GM21825 (cell line): Measurements from ENCODE around the gene FMR1.

Experiments
- ATAC-seq: cut with Tn5 transposase; IDR thresholded peaks from one replicate; pipeline ENCODE4 v1.9.1; 2021; ENCODE audit warnings: mild to moderate bottlenecking, moderate library complexity; ENCODE audit not compliant: unreplicated experiment

FMR1 gene

DNA sequence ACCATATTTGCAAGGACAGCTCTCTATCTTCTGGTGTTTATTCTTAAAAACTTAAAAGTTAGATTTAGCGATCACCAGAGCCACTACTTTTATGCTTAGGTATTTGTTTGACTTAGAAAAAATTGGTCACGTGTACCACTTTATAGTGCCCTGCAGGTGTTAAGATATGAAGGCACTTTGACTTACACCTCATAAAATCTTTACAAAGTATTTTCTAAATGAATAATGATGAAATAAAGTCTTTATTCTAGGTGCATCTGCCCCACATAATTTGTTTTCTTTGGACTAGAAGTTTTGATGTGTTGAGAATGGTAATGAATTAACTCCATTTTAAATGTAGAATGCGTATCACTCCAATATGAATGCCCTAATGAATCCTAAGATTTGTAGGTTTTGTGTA, 2.9 kb downstream of the FMR1 start:
- no peak for ATAC-seq

GRCh38 chrX:147916375-147916968, 4.8 kb downstream of the FMR1 start:
- ATAC-seq, result no peak

- peak; percentile 83 for ATAC-seq
Measured at GRCh38 chrX:147917700-147918695, 6.3 kb downstream of the FMR1 start.

DNA sequence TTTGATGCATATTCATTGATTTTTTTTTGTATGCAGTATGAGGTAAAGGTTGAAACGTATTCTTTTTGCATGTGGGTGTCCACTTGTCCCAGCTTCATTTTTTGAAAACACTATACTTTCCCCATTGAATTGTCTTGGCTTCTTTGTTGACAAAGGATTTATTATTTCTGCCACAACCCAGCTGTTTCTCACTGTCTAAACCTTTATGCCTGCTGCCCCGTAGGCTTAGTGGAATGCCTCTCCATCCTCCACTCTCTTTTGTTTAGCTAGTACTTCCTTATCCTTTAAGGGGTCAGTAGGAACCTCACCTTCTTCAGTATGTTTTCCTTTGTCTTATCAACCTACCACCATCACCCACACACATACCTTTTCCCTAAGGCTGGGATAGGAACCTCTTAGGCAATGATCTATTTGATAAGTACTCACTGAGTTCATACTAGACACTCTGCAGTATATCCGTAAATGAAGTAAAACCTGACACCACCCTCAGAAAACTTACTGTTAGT, 8.5 kb downstream of the FMR1 start:
- no peak for ATAC-seq

- no peak for ATAC-seq
Measured at GRCh38 chrX:147923605-147924004, 11.9 kb downstream of the FMR1 start.

DNA sequence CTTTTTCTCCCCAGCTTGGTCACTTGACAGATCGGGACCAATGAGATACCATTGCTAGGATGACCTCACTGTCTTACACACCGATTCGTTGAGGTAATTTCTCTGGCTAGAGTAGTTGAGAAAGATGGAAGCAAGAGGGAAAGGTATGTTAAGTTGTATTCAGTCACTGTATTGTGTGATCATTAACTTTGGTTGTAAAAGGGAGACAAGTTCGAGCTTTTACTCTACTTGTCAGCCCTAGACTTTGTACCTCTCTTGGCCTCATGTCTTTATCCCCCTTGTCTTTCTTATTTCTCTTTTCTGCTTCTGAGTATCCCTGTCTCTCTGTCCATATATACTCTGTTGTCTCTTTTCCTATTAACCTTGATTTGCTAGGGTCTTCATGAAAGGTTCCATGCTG, 15.5 kb downstream of the FMR1 start:
- no peak for ATAC-seq

DNA sequence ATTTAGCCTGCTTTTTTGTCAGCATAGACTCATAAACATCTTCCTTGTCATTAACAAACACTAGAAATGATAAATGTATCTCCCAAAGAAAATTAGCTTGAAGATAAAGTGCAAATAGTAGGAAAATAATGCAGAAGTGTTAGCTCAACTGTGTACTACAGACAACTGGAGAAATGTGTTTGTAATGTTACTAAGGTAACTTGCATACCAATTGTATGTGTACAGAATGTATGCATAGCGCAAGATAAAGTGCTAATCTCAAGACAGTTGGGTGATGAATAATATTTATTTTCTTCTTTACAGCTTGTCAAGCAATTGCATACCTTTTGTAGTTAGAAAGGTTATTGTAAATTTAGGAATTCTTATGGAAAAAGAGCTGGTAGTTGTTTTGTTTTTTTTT, 22.1 kb downstream of the FMR1 start:
- no peak for ATAC-seq

DNA sequence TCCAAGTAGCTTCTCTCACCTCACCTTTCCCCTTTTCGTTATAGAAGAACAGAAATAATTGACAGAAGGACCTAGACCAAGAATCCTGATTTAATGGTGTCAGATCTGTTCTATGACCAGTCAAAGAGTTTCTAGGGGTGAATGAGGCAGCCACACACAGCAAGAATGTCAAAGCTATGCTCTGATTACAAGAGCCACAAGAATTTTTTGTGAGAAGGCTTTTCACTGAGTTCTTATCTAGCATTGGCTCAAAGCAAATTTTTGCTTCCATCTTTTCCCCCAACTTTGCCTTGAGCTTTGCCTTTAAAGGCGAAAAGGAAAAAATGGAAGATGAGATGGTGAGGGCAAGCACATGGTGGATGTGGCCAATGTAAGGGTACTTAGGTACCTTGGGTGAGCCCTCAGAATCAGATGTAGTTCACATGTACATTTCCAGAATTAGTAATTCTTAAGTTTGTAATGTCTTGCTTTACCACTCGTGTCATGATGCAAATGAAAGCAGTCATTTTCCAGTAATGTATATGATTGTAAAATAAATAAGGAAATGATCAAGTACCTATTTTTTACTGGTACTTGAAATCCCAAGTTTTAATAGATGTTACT, 23.5 kb downstream of the FMR1 start:
- ATAC-seq, result no peak

DNA sequence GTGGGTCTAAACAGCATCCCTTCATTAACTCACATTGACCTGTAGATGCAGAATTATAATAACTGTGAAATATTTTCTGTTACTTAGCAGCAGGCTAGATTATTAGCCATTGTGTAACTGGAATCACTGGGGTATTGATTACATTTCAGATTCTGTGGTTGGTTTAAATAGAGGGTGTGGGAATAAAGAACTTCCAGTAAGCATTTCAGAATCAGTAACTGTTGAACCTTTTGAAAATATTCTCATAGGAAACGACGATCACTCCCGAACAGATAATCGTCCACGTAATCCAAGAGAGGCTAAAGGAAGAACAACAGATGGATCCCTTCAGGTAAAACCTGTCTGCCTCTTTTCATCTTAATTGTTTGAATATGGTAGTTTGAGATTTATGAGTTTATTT, 33.6 kb downstream of the FMR1 start:
- ATAC-seq, result no peak

GRCh38 chrX:147948531-147948930, 36.8 kb downstream of the FMR1 start:
- no peak for ATAC-seq

- ATAC-seq, result no peak
Measured at GRCh38 chrX:147950352-147950751, 38.6 kb downstream of the FMR1 start.

DNA sequence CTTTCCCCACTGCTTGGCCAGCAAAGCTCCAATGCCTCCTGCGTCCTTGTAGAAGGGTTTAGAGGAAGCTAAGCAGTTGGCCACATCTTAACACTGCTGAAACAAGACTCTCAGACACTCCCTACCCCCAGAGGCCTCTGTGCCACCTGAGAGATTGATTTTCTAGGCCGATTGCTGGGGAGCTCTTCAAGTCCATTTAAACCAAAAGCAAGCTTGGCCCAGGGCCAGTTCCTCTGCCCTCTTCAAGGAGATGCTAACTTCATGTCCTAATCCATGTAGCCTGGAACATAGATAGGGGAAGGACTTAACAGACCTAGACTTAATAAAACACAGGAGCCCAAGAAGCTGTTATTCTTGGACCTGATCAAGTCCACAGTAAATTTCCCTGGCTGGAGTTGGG, 42.3 kb downstream of the FMR1 start:
- ATAC-seq, result no peak

DNA sequence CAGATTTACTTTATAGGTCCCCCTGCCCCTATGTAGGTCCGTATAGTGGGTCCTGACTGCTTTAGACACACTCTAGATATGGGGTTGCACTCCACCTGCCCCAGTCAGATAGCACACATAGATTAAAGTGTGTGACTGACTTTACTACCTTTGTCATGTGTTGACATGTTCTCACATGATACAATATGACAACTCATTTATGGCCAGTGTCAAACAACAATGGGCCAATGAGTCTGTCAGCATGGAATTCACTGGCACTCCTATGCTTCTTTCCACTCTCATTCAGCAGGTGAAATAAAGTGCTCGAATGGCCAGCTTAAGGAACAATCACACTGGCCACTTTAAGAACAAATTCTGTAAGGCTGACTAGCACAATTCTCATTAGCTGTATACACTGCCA, 45.6 kb downstream of the FMR1 start:
- ATAC-seq, result no peak

GRCh38 chrX:147958291-147958690, 46.6 kb downstream of the FMR1 start:
- no peak for ATAC-seq

DNA sequence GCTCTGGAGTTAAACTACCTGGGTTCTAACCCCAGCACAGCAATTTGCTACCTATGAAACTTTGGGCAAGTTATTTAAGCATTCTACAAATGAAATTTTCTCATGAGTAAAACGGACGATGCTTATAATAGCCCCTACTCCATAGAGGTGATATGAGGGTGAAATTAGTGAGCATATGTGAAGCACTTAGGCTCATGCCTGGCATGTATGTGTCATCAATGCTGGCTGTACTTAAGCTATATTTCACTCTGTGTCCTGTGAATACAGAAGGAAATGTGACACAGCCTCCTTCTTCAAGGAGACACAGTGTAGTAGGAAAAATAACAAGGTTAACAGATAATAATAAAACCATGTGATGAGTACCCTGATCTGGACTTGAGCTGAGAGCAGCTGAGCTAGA, 49.0 kb downstream of the FMR1 start:
- no peak for ATAC-seq

GRCh38 chrX:147962476-147962875, 50.8 kb downstream of the FMR1 start:
- ATAC-seq, result no peak

DNA sequence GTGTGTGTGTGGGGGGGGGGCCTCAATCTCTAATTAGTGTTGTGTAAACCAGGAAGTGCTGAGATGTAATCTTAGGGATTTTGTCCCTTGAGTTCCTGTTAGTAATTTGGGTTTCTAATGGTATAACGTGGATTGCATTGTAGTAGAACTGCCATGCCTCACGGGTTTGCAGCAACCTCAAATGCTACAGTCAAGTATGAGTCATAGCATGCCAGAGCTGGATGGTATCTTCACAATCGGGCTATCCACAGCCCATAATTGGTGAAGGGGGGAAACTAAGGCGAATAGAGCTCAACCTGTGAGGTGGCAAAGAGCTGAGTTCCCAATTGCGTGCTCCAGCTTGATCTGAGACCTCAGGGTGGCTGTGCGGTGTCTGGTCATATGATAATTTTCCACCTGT, 67.2 kb downstream of the FMR1 start:
- ATAC-seq, result no peak

GRCh38 chrX:147981038-147981752, 69.5 kb downstream of the FMR1 start, which contains the start of gene FMR1NB:
Gene FMR1NB, plus strand, starts transcription at chrX:147981337. Its CDS starts 66 bp downstream, at chrX:147981403.
- no peak for ATAC-seq
